HG03439 (cell line): ENCODE data around the gene FAR1.

ENCODE experiments used
- ATAC-seq: cut with Tn5 transposase; IDR thresholded peaks from one replicate; pipeline ENCODE4 v1.9.1; 2021; ENCODE audit warnings: mild to moderate bottlenecking, moderate library complexity; ENCODE audit not compliant: unreplicated experiment

FAR1 gene

GRCh38 chr11:13775471-13775870 is 107.0 kb downstream of the FAR1 start:
- ATAC-seq: no peak

- no peak for ATAC-seq
Measured at GRCh38 chr11:13776134-13776815, 107.8 kb downstream of the FAR1 start.

GRCh38 chr11:13777341-13777985 is 109.0 kb downstream of the FAR1 start:
- ATAC-seq: no peak

- no peak for ATAC-seq
Measured at GRCh38 chr11:13778345-13778744, 109.9 kb downstream of the FAR1 start.

GRCh38 chr11:13781153-13781552 is 112.7 kb downstream of the FAR1 start:
- ATAC-seq: no peak
